Small intestine (tissue), 7 donors: ENCODE data around the gene CRACR2B. TPM values are rescaled to one million over a fixed set of nuclear protein-coding genes. Genes with fewer than 3 reads are reported as not detected.

Experiments used
- DNase-seq, 2 donors: peaks; one replicate each; pipeline versions ENCODE4 v3.0.0 to v3.0.0-alpha.2; 2013
- FAIRE-seq: peaks from 2 replicates; lab custom pipeline; 2012; peaks lifted over from hg19 to GRCh38; lab: Jason Lieb, UNC
- H3K27ac ChIP-seq, 3 donors: one replicate each; pipeline ENCODE4 v1.5.1; 2013; ENCODE audit warnings: low read length in 2 of 3, mild to moderate bottlenecking in 2 of 3, control low read depth in 1 of 3, inconsistent platforms in 1 of 3, low read depth in 1 of 3, moderate library complexity in 1 of 3
- H3K27me3 ChIP-seq, 3 donors: one replicate each; pipeline ENCODE4 v1.6.1; 2013; ENCODE audit warnings: low read length in 3 of 3, inconsistent platforms in 1 of 3; ENCODE audit not compliant: control insufficient read depth in 3 of 3, insufficient read depth in 3 of 3
- H3K36me3 ChIP-seq, 3 donors: one replicate each; pipeline ENCODE4 v1.6.1; 2013; ENCODE audit warnings: low read length in 3 of 3, inconsistent platforms in 1 of 3, low read depth in 1 of 3, mild to moderate bottlenecking in 1 of 3, moderate library complexity in 1 of 3; ENCODE audit not compliant: control insufficient read depth in 3 of 3, insufficient read depth in 2 of 3
- H3K4me1 ChIP-seq, 3 donors: one replicate each; pipeline ENCODE4 v1.6.1; 2013; ENCODE audit warnings: low read length in 2 of 3, inconsistent platforms in 1 of 3, low read depth in 1 of 3, mild to moderate bottlenecking in 1 of 3, moderate library complexity in 1 of 3; ENCODE audit not compliant: control insufficient read depth in 3 of 3, insufficient read depth in 2 of 3
- H3K4me3 ChIP-seq, 3 donors: one replicate each; pipeline ENCODE4 v1.5.1; 2013; ENCODE audit warnings: low read length in 3 of 3, control low read depth in 1 of 3, inconsistent platforms in 1 of 3, low read depth in 1 of 3, mild to moderate bottlenecking in 1 of 3, moderate library complexity in 1 of 3
- H3K9me3 ChIP-seq, 2 donors: one replicate each; pipeline ENCODE4 v1.6.1; 2013; ENCODE audit warnings: low read depth in 1 of 2, low read length in 1 of 2; ENCODE audit not compliant: control insufficient read depth in 2 of 2, insufficient read depth in 1 of 2
- WGBS, 3 donors: extraction: QIAGEN DNeasy Blood & Tissue Kit; methylation state at CpG; one replicate each; pipeline ENCODE4 v1.1.7; 2013; 5-methylcytosine and 5-hydroxymethylcytosine counted together
- polyA plus RNA-seq, 4 donors: library from polyadenylated mRNA; stranded (reverse) in 3 of 4; unstranded in 1 of 4; fragments of 200-250 nt in 3 of 4; fragments of 120-200 nt in 1 of 4; gene quantifications; one replicate each; pipeline versions ENCODE4 v1.2.1 to v1.2.3, GENCODE V29; 2013
- donor health status: healthy with polysubstance abuse.
- donor health status: control.
- donor health status: control.
- donor health status: Bipolar disorder and iron deficiency.
- donor health status: healthy.

Gene CRACR2B
- polyA plus RNA-seq, 4 donors, result 38.7 to 88.8 (median 65.2) TPM

DNA sequence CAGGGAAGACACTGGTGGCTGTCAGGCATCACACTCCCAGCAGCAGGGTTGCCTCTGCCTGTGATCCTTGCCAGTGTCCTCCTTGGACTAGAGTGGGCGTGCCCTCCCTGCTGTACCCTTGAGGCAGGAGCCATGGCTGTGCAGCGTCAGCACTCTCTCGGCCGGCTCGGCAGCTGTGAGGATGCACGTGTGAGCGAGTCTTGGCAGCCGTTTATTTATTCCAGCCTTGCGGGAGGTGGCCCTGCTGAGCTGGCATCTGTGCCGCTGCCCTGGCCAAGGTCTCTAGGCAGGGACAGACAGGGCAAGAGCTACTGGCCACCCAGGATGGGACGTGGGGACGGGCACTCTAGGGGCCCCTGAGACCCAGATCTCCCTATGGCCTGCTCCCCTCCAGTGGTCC, 48.8 kb downstream of the CRACR2B start:
- WGBS, 3 donors, result 72 to 83% (median 75%) methylated on average over 12 of the region's 12 CpGs
- FAIRE-seq (no peak), DNase-seq (no peak)
- Histone ChIP-seq H3K36me3 (peaks cover 0 to 74% (median 0%) of the 10 kb centered on the region in 3 donors), H3K9me3 (no peaks in the 10 kb centered on the region), H3K4me3 (no peak overlapping the region), H3K27ac (no peak overlapping the region), H3K4me1 (no peaks in the 10 kb centered on the region), H3K27me3 (no peaks in the 10 kb centered on the region)

DNA sequence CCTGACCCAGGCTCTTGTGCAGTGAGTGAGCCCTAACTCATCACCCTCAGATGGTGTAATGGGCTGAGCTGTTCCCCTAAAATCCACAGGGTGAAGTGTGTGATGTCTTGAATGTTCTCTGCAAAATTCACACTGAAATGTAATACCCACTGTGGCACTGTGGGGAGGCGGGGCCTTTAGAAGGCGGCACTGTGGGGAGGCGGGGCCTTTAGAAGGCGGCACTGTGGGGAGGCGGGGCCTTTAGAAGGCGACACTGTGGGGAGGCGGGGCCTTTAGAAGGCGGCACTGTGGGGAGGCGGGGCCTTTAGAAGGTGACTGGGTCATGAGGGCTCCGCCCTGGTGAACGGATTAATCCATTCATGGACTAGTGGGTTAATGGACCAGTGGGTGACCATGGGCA, 49.8 kb downstream of the CRACR2B start:
- no peak for FAIRE-seq
- no peaks in the 10 kb centered on the region for H3K9me3 ChIP-seq
- WGBS, 3 donors, result 93 to 98% (median 97%) methylated on average over 10 to 11 of the region's 11 CpGs
- H3K4me1 ChIP-seq, result no peaks in the 10 kb centered on the region
- no peak overlapping the region for H3K4me3 ChIP-seq
- H3K27ac ChIP-seq, result no peak overlapping the region
- peaks cover 0 to 74% (median 0%) of the 10 kb centered on the region in 3 donors for H3K36me3 ChIP-seq
- DNase-seq, result no peak
- no peaks in the 10 kb centered on the region for H3K27me3 ChIP-seq

DNA sequence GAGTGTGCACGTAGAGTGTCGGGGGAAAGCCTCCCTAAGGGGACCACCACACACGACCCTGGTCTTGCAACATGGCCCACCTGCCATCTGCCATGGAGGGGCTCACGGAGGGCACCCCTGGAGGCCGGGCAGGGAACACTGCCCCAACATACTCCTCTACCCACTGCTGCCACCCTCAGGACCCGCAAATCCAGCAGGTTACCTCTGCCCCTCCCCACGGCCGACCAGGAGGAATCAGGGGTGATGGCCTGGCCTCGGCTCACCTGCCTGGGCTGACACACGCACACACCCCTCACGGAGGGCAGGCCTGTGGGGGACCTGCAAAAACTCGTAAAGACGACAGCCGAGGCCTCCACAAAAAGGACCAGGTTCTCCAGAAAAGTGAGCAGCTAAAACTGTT, 52.7 kb downstream of the CRACR2B start:
- no peak for FAIRE-seq
- Histone ChIP-seq H3K36me3 (peaks cover 0 to 84% (median 4%) of the 10 kb centered on the region in 3 donors), H3K27ac (no peak overlapping the region), H3K27me3 (no peaks in the 10 kb centered on the region), H3K4me1 (no peaks in the 10 kb centered on the region), H3K4me3 (no peak overlapping the region), H3K9me3 (no peaks in the 10 kb centered on the region)
- no peak for DNase-seq
- WGBS, 3 donors, result 83 to 89% (median 88%) methylated on average over 13 to 14 of the region's 14 CpGs

Other genes with a start within 250 kb of the CRACR2B start
- 100 to 1,000 TPM in 2 of 4 donors, 10 to 100 TPM in 2; 14.5 to 115 (median 73.1) TPM for gene IRF7, start 212.0 kb upstream of the CRACR2B start, polyA plus RNA-seq
- 1,000 to 10,000 TPM in 1 of 4 donors, 100 to 1,000 TPM in 3; 112 to 1,182 (median 936) TPM for gene CDHR5, start 203.0 kb upstream of the CRACR2B start, polyA plus RNA-seq
- gene SCT, start 200.7 kb upstream of the CRACR2B start, polyA plus RNA-seq, result 100 to 1,000 TPM in 1 of 4 donors, 10 to 100 TPM in 2, 1 to 10 TPM in 1; 4.8 to 114 (median 22.3) TPM
- gene DRD4, start 190.7 kb upstream of the CRACR2B start, polyA plus RNA-seq, result 1 to 10 TPM in 2 of 4 donors, under 1 TPM in 2; 0.51 to 1.4 (median 1.1) TPM
- 10 to 100 TPM; 18.2 to 39.6 (median 29.4) TPM for gene DEAF1, start 132.7 kb upstream of the CRACR2B start, polyA plus RNA-seq
- 10 to 100 TPM; 11.9 to 35.4 (median 21.2) TPM for gene TMEM80, start 132.1 kb upstream of the CRACR2B start, polyA plus RNA-seq
- gene EPS8L2, start 121.7 kb upstream of the CRACR2B start, polyA plus RNA-seq, result 1,000 to 10,000 TPM in 2 of 4 donors, 100 to 1,000 TPM in 1, 10 to 100 TPM in 1; 90.2 to 1,255 (median 670) TPM
- 100 to 1,000 TPM in 3 of 4 donors, 10 to 100 TPM in 1; 97.9 to 188 (median 174) TPM for gene TALDO1, start 80.5 kb upstream of the CRACR2B start, polyA plus RNA-seq
- 10 to 100 TPM; 12.2 to 55.6 (median 29.8) TPM for gene GATD1, start 50.4 kb upstream of the CRACR2B start, polyA plus RNA-seq
- gene CEND1, start 37.8 kb upstream of the CRACR2B start, polyA plus RNA-seq, result 1 to 10 TPM in 1 of 4 donors, under 1 TPM in 1, not detected in 2; 0.22 to 3.3 TPM
- gene SLC25A22, start 29.6 kb upstream of the CRACR2B start, polyA plus RNA-seq, result 10 to 100 TPM; 10.5 to 21.9 (median 10.8) TPM
- 10 to 100 TPM; 14.5 to 47.0 (median 28.6) TPM for gene PIDD1, start 22.7 kb upstream of the CRACR2B start, polyA plus RNA-seq
- 1,000 to 10,000 TPM; 1,144 to 2,714 (median 1,335) TPM for gene RPLP2, start 18.0 kb upstream of the CRACR2B start, polyA plus RNA-seq
- 100 to 1,000 TPM in 3 of 4 donors, 10 to 100 TPM in 1; 66.2 to 250 (median 162) TPM for gene PNPLA2, start 9.0 kb upstream of the CRACR2B start, polyA plus RNA-seq
- 100 to 1,000 TPM; 187 to 359 (median 284) TPM for gene CD151, start 5.0 kb downstream of the CRACR2B start, polyA plus RNA-seq
- 100 to 1,000 TPM in 3 of 4 donors, 10 to 100 TPM in 1; 82.9 to 140 (median 132) TPM for gene POLR2L, start 14.6 kb downstream of the CRACR2B start, polyA plus RNA-seq
- 10 to 100 TPM in 2 of 4 donors, 1 to 10 TPM in 2; 5.1 to 53.3 (median 10.2) TPM for gene TSPAN4, start 14.9 kb downstream of the CRACR2B start, polyA plus RNA-seq
- gene CHID1, start 82.9 kb downstream of the CRACR2B start, polyA plus RNA-seq, result 10 to 100 TPM; 13.6 to 94.4 (median 42.1) TPM
- 10 to 100 TPM; 30.5 to 67.3 (median 45.0) TPM for gene AP2A2, start 98.0 kb downstream of the CRACR2B start, polyA plus RNA-seq
- gene MUC6, start 208.8 kb downstream of the CRACR2B start, polyA plus RNA-seq, result under 1 TPM in 3 of 4 donors, not detected in 1; 0.09 to 0.34 (median 0.22) TPM
- gene MUC2, start 247.0 kb downstream of the CRACR2B start, polyA plus RNA-seq, result 100 to 1,000 TPM in 1 of 4 donors, 10 to 100 TPM in 1, 1 to 10 TPM in 2; 3.0 to 239 (median 30.8) TPM